ENCODE results near the gene NECAB2. TPM values are rescaled to one million over a fixed set of nuclear protein-coding genes. Genes with fewer than 3 reads are reported as not detected.

Gene NECAB2
- not detected in 2 replicates for total RNA-seq

- peak; percentile 31 to 52 for DNase-seq (ENCODE audit: low read depth in 2 of 2)
These were observed at the start of gene NECAB2 for GRCh38 chr16:83967838-83968305. NECAB2 (plus strand) TSS chr16:83968244; CDS start chr16:83968649, 405 bp downstream.

GRCh38 chr16:83920894-83921491 lies 47.1 kb upstream of the NECAB2 start:
- DNase-seq (ENCODE audit: low read depth in 2 of 2) = no peak

GRCh38 chr16:83923581-83924365 lies 44.3 kb upstream of the NECAB2 start:
- no peak for DNase-seq (ENCODE audit: low read depth in 2 of 2)

GRCh38 chr16:83924686-83925085 lies 43.4 kb upstream of the NECAB2 start:
- DNase-seq (ENCODE audit: low read depth in 2 of 2) = no peak

GRCh38 chr16:83925095-83925905 lies 42.7 kb upstream of the NECAB2 start:
- DNase-seq (ENCODE audit: low read depth in 2 of 2) = no peak

GRCh38 chr16:83925957-83926725 lies 41.9 kb upstream of the NECAB2 start:
- DNase-seq (ENCODE audit: low read depth in 2 of 2) = no peak

- DNase-seq (ENCODE audit: low read depth in 2 of 2) = peak; percentile 56 to 72
These were observed 41.2 kb upstream of the NECAB2 start for GRCh38 chr16:83926726-83927397.

GRCh38 chr16:83928341-83929055 lies 39.5 kb upstream of the NECAB2 start:
- DNase-seq (ENCODE audit: low read depth in 2 of 2) = no peak

GRCh38 chr16:83929811-83930555 lies 38.1 kb upstream of the NECAB2 start:
- no peak for DNase-seq (ENCODE audit: low read depth in 2 of 2)

GRCh38 chr16:83930730-83931500 lies 37.1 kb upstream of the NECAB2 start:
- DNase-seq (ENCODE audit: low read depth in 2 of 2) = no peak

GRCh38 chr16:83931556-83931955 lies 36.5 kb upstream of the NECAB2 start:
- DNase-seq (ENCODE audit: low read depth in 2 of 2) = no peak

GRCh38 chr16:83932304-83932703 lies 35.7 kb upstream of the NECAB2 start:
- DNase-seq (ENCODE audit: low read depth in 2 of 2) = no peak

- no peak for DNase-seq (ENCODE audit: low read depth in 2 of 2)
These were observed 34.9 kb upstream of the NECAB2 start for GRCh38 chr16:83932955-83933673.

- DNase-seq (ENCODE audit: low read depth in 2 of 2) = no peak
These were observed 34.0 kb upstream of the NECAB2 start for GRCh38 chr16:83933885-83934683.

GRCh38 chr16:83934684-83934977 lies 33.4 kb upstream of the NECAB2 start:
- DNase-seq (ENCODE audit: low read depth in 2 of 2) = no peak

GRCh38 chr16:83935005-83935857 lies 32.8 kb upstream of the NECAB2 start:
- no peak for DNase-seq (ENCODE audit: low read depth in 2 of 2)

Data from lung microvascular endothelial cell (primary cell).